Measurements from ENCODE around the gene CTSO. TPM values are rescaled to one million over a fixed set of nuclear protein-coding genes. Genes with fewer than 3 reads are reported as not detected.

Gene CTSO
- polyA plus RNA-seq, 1 experiment, result 24.0 TPM

GRCh38 chr4:155948541-155948940 is 5.1 kb downstream of the CTSO start:
- DNase-seq (ENCODE audit: low read depth, low spot score), result no peak
- Histone ChIP-seq H3K27ac (ENCODE audit: low read depth, low read length) (no peak overlapping the region), H3K9me3 (ENCODE audit: control insufficient read depth, insufficient read depth, low read length) (no peaks in the 10 kb centered on the region), H3K27me3 (ENCODE audit: control insufficient read depth, insufficient read depth, low read length) (no peaks in the 10 kb centered on the region), H3K4me3 (ENCODE audit: low read depth, low read length) (no peak overlapping the region)
- ChIA-PET POLR2A (no interaction called here), CTCF (interaction anchor here (1.0 kb wide), 1 partner anchor 140 kb away, joined by 5 read pairs; no protein-coding TSS in a partner anchor)
- no peak for TF ChIP-seq CTCF (IDR thresholded peaks at IDR 0.05; ENCODE audit: low read depth, low read length)

GRCh38 chr4:155946486-155946885 is 7.2 kb downstream of the CTSO start:
- POLR2A ChIA-PET, result no interaction called here
- Histone ChIP-seq H3K27me3 (ENCODE audit: control insufficient read depth, insufficient read depth, low read length) (no peaks in the 10 kb centered on the region), H3K27ac (ENCODE audit: low read depth, low read length) (no peak overlapping the region), H3K9me3 (ENCODE audit: control insufficient read depth, insufficient read depth, low read length) (no peaks in the 10 kb centered on the region), H3K4me3 (ENCODE audit: low read depth, low read length) (no peak overlapping the region)
- no peak for DNase-seq (ENCODE audit: low read depth, low spot score)
- CTCF ChIA-PET, result no interaction called here
- TF ChIP-seq CTCF (IDR thresholded peaks at IDR 0.05; ENCODE audit: low read depth, low read length), result no peak

- POLR2A ChIA-PET, result no interaction called here
- DNase-seq (ENCODE audit: low read depth, low spot score), result no peak
- Histone ChIP-seq H3K27me3 (ENCODE audit: control insufficient read depth, insufficient read depth, low read length) (no peaks in the 10 kb centered on the region), H3K9me3 (ENCODE audit: control insufficient read depth, insufficient read depth, low read length) (no peaks in the 10 kb centered on the region), H3K4me3 (ENCODE audit: low read depth, low read length) (no peak overlapping the region), H3K27ac (ENCODE audit: low read depth, low read length) (no peak overlapping the region)
- TF ChIP-seq CTCF (IDR thresholded peaks at IDR 0.05; ENCODE audit: low read depth, low read length), result no peak
- CTCF ChIA-PET, result interaction anchor here (1.0 to 2.3 kb wide), 3 partner anchors 9 to 540 kb away, joined by 3 to 13 read pairs (median 4); partner anchors contain the start of gene CTSO
These were observed 9.2 kb downstream of the CTSO start for GRCh38 chr4:155944516-155944915.

- Histone ChIP-seq H3K4me3 (ENCODE audit: low read depth, low read length) (no peak overlapping the region), H3K9me3 (ENCODE audit: control insufficient read depth, insufficient read depth, low read length) (no peaks in the 10 kb centered on the region), H3K27ac (ENCODE audit: low read depth, low read length) (no peak overlapping the region), H3K27me3 (ENCODE audit: control insufficient read depth, insufficient read depth, low read length) (no peaks in the 10 kb centered on the region)
- ChIA-PET POLR2A (no interaction called here), CTCF (interaction anchor here (0.7 to 2.3 kb wide), 4 partner anchors 10 to 539 kb away, joined by 3 to 13 read pairs (median 4); partner anchors contain the start of gene CTSO)
- DNase-seq (ENCODE audit: low read depth, low spot score), result no peak
- TF ChIP-seq CTCF (IDR thresholded peaks at IDR 0.05; ENCODE audit: low read depth, low read length), result no peak
These were observed 9.9 kb downstream of the CTSO start for GRCh38 chr4:155943605-155944291.

GRCh38 chr4:155941820-155942219 is 11.8 kb downstream of the CTSO start:
- Histone ChIP-seq H3K27me3 (ENCODE audit: control insufficient read depth, insufficient read depth, low read length) (no peaks in the 10 kb centered on the region), H3K4me3 (ENCODE audit: low read depth, low read length) (no peak overlapping the region), H3K9me3 (ENCODE audit: control insufficient read depth, insufficient read depth, low read length) (no peaks in the 10 kb centered on the region), H3K27ac (ENCODE audit: low read depth, low read length) (no peak overlapping the region)
- POLR2A ChIA-PET, result no interaction called here
- no peak for DNase-seq (ENCODE audit: low read depth, low spot score)
- TF ChIP-seq CTCF (IDR thresholded peaks at IDR 0.05; ENCODE audit: low read depth, low read length), result no peak
- CTCF ChIA-PET, result interaction anchor here (1.0 kb wide), 1 partner anchor 132 kb away, joined by 3 read pairs; no protein-coding TSS in a partner anchor
